ENCODE measurements around the gene PTPRB.
"Not testable (repeated sequence)": the region's sequence is repeated elsewhere in the genome, so short reads cannot be mapped to it uniquely, and the experiment has no call there.

The PTPRB gene

GRCh38 chr12:70549340-70550179 lies 87.7 kb downstream of the PTPRB start:
- DNase-seq (ENCODE audit: low spot score in 2 of 2), result no peak
- no peak for ATAC-seq (replicated peaks; ENCODE audit: extremely low read depth, poor library complexity, severe bottlenecking)
- H3K4me3 Mint-ChIP-seq, result no peak overlapping the region
- no peaks in the 10 kb centered on the region for H3K4me1 Mint-ChIP-seq
- no peak overlapping the region for H3K27ac Mint-ChIP-seq (ENCODE audit: low read depth)
- no peaks in the 10 kb centered on the region for H3K9me3 Mint-ChIP-seq
- peaks cover 30% of the 10 kb centered on the region for H3K27me3 Mint-ChIP-seq
- no peaks in the 10 kb centered on the region for H3K36me3 Mint-ChIP-seq (ENCODE audit: insufficient read depth)

GRCh38 chr12:70543444-70543843 lies 93.8 kb downstream of the PTPRB start:
- no peaks in the 10 kb centered on the region for H3K4me1 Mint-ChIP-seq
- no peak overlapping the region for H3K4me3 Mint-ChIP-seq
- no peaks in the 10 kb centered on the region for H3K9me3 Mint-ChIP-seq
- H3K36me3 Mint-ChIP-seq (ENCODE audit: insufficient read depth), result no peaks in the 10 kb centered on the region
- H3K27me3 Mint-ChIP-seq, result peaks cover 29% of the 10 kb centered on the region
- no peak overlapping the region for H3K27ac Mint-ChIP-seq (ENCODE audit: low read depth)
- no peak for DNase-seq (ENCODE audit: low spot score in 2 of 2)
- ATAC-seq (replicated peaks; ENCODE audit: extremely low read depth, poor library complexity, severe bottlenecking), result no peak

- Mint-ChIP-seq H3K27me3 (peaks cover 23% of the 10 kb centered on the region), H3K27ac (ENCODE audit: low read depth) (no peak overlapping the region), H3K36me3 (ENCODE audit: insufficient read depth) (no peaks in the 10 kb centered on the region), H3K4me3 (no peak overlapping the region), H3K4me1 (no peaks in the 10 kb centered on the region), H3K9me3 (no peaks in the 10 kb centered on the region)
- DNase-seq (ENCODE audit: low spot score in 2 of 2), result no peak
- no peak for ATAC-seq (replicated peaks; ENCODE audit: extremely low read depth, poor library complexity, severe bottlenecking)
These were observed 96.2 kb downstream of the PTPRB start for GRCh38 chr12:70540996-70541395.

- DNase-seq (ENCODE audit: low spot score in 2 of 2), result no peak
- Mint-ChIP-seq H3K4me3 (no peak overlapping the region), H3K9me3 (peaks cover 5% of the 10 kb centered on the region), H3K27me3 (peaks cover 10% of the 10 kb centered on the region), H3K4me1 (no peaks in the 10 kb centered on the region), H3K36me3 (ENCODE audit: insufficient read depth) (no peaks in the 10 kb centered on the region), H3K27ac (ENCODE audit: low read depth) (no peak overlapping the region)
- no peak for ATAC-seq (replicated peaks; ENCODE audit: extremely low read depth, poor library complexity, severe bottlenecking)
These were observed 100.6 kb downstream of the PTPRB start for GRCh38 chr12:70536650-70537049.

- no peaks in the 10 kb centered on the region for H3K4me1 Mint-ChIP-seq
- H3K4me3 Mint-ChIP-seq, result no peak overlapping the region
- ATAC-seq (replicated peaks; ENCODE audit: extremely low read depth, poor library complexity, severe bottlenecking), result no peak
- H3K27ac Mint-ChIP-seq (ENCODE audit: low read depth), result no peak overlapping the region
- H3K27me3 Mint-ChIP-seq, result peaks cover 10% of the 10 kb centered on the region
- no peaks in the 10 kb centered on the region for H3K36me3 Mint-ChIP-seq (ENCODE audit: insufficient read depth)
- peaks cover 5% of the 10 kb centered on the region for H3K9me3 Mint-ChIP-seq
- no peak for DNase-seq (ENCODE audit: low spot score in 2 of 2)
These were observed 101.3 kb downstream of the PTPRB start for GRCh38 chr12:70535896-70536374.

GRCh38 chr12:70534466-70534865 lies 102.8 kb downstream of the PTPRB start:
- Mint-ChIP-seq H3K27ac (ENCODE audit: low read depth) (no peak overlapping the region), H3K36me3 (ENCODE audit: insufficient read depth) (no peaks in the 10 kb centered on the region), H3K4me1 (no peaks in the 10 kb centered on the region), H3K27me3 (peaks cover under 1% of the 10 kb centered on the region), H3K4me3 (no peak overlapping the region), H3K9me3 (peaks cover 5% of the 10 kb centered on the region)
- ATAC-seq (replicated peaks; ENCODE audit: extremely low read depth, poor library complexity, severe bottlenecking) (no peak), DNase-seq (ENCODE audit: low spot score in 2 of 2) (no peak)

- Mint-ChIP-seq H3K36me3 (ENCODE audit: insufficient read depth) (no peaks in the 10 kb centered on the region), H3K4me1 (no peaks in the 10 kb centered on the region), H3K27me3 (no peaks in the 10 kb centered on the region), H3K27ac (ENCODE audit: low read depth) (no peak overlapping the region), H3K9me3 (peaks cover 5% of the 10 kb centered on the region), H3K4me3 (no peak overlapping the region)
- ATAC-seq (replicated peaks; ENCODE audit: extremely low read depth, poor library complexity, severe bottlenecking) (no peak), DNase-seq (ENCODE audit: low spot score in 2 of 2) (no peak)
These were observed 107.6 kb downstream of the PTPRB start for GRCh38 chr12:70529647-70530046.

- no peak overlapping the region for H3K4me3 Mint-ChIP-seq
- no peak overlapping the region for H3K27ac Mint-ChIP-seq (ENCODE audit: low read depth)
- H3K9me3 Mint-ChIP-seq, result no peaks in the 10 kb centered on the region
- no peaks in the 10 kb centered on the region for H3K36me3 Mint-ChIP-seq (ENCODE audit: insufficient read depth)
- no peaks in the 10 kb centered on the region for H3K27me3 Mint-ChIP-seq
- H3K4me1 Mint-ChIP-seq, result no peaks in the 10 kb centered on the region
- no peak for DNase-seq (ENCODE audit: low spot score in 2 of 2)
- ATAC-seq (replicated peaks; ENCODE audit: extremely low read depth, poor library complexity, severe bottlenecking), result no peak
These were observed 116.4 kb downstream of the PTPRB start for GRCh38 chr12:70520847-70521246.

- ATAC-seq (replicated peaks; ENCODE audit: extremely low read depth, poor library complexity, severe bottlenecking) (no peak), DNase-seq (ENCODE audit: low spot score in 2 of 2) (no peak)
- Mint-ChIP-seq H3K27ac (ENCODE audit: low read depth) (no peak overlapping the region), H3K36me3 (ENCODE audit: insufficient read depth) (no peaks in the 10 kb centered on the region), H3K4me1 (no peaks in the 10 kb centered on the region), H3K27me3 (no peaks in the 10 kb centered on the region), H3K4me3 (no peak overlapping the region), H3K9me3 (no peaks in the 10 kb centered on the region)
These were observed 123.8 kb downstream of the PTPRB start for GRCh38 chr12:70513426-70513825.

GRCh38 chr12:70508178-70508577 lies 129.1 kb downstream of the PTPRB start:
- no peaks in the 10 kb centered on the region for H3K36me3 Mint-ChIP-seq (ENCODE audit: insufficient read depth)
- ATAC-seq (replicated peaks; ENCODE audit: extremely low read depth, poor library complexity, severe bottlenecking) (no peak), DNase-seq (ENCODE audit: low spot score in 2 of 2) (no peak)
- no peaks in the 10 kb centered on the region for H3K9me3 Mint-ChIP-seq
- no peaks in the 10 kb centered on the region for H3K4me1 Mint-ChIP-seq
- H3K4me3 Mint-ChIP-seq, result no peak overlapping the region
- no peak overlapping the region for H3K27ac Mint-ChIP-seq (ENCODE audit: low read depth)
- H3K27me3 Mint-ChIP-seq, result peaks cover 21% of the 10 kb centered on the region

GRCh38 chr12:70507442-70507841 lies 129.8 kb downstream of the PTPRB start:
- Mint-ChIP-seq H3K4me1 (no peaks in the 10 kb centered on the region), H3K4me3 (no peak overlapping the region), H3K36me3 (ENCODE audit: insufficient read depth) (no peaks in the 10 kb centered on the region), H3K27ac (ENCODE audit: low read depth) (no peak overlapping the region), H3K27me3 (peaks cover 27% of the 10 kb centered on the region), H3K9me3 (no peaks in the 10 kb centered on the region)
- no peak for ATAC-seq (replicated peaks; ENCODE audit: extremely low read depth, poor library complexity, severe bottlenecking)
- no peak for DNase-seq (ENCODE audit: low spot score in 2 of 2)

GRCh38 chr12:70497508-70497907 lies 139.7 kb downstream of the PTPRB start:
- no peak overlapping the region for H3K4me3 Mint-ChIP-seq
- H3K9me3 Mint-ChIP-seq, result peaks cover 11% of the 10 kb centered on the region
- peaks cover 2% of the 10 kb centered on the region for H3K36me3 Mint-ChIP-seq (ENCODE audit: insufficient read depth)
- no peak overlapping the region for H3K27ac Mint-ChIP-seq (ENCODE audit: low read depth)
- DNase-seq (ENCODE audit: low spot score in 2 of 2) (no peak), ATAC-seq (replicated peaks; ENCODE audit: extremely low read depth, poor library complexity, severe bottlenecking) (no peak)
- no peaks in the 10 kb centered on the region for H3K4me1 Mint-ChIP-seq
- H3K27me3 Mint-ChIP-seq, result peaks cover 41% of the 10 kb centered on the region

GRCh38 chr12:70492904-70493303 lies 144.3 kb downstream of the PTPRB start:
- not testable (repeated sequence) for H3K4me3 Mint-ChIP-seq; H3K36me3 Mint-ChIP-seq (ENCODE audit: insufficient read depth); DNase-seq (ENCODE audit: low spot score in 2 of 2); H3K27ac Mint-ChIP-seq (ENCODE audit: low read depth); ATAC-seq (replicated peaks; ENCODE audit: extremely low read depth, poor library complexity, severe bottlenecking); H3K4me1 Mint-ChIP-seq; H3K9me3 Mint-ChIP-seq
- peaks cover 33% of the 10 kb centered on the region for H3K27me3 Mint-ChIP-seq

Measured in central memory CD8-positive, alpha-beta T cell (primary cell).